Activated CD8-positive, alpha-beta memory T cell treated with anti-CD3 and anti-CD28 coated beads, Interleukin-2, amount 50 U/mL, for 48 hours (primary cell): ENCODE data around the gene C19orf25.

Experiments
- DNase-seq: peaks from one replicate; pipeline ENCODE4 v3.0.0-alpha.2; 2020

The C19orf25 gene

GRCh38 chr19:1474765-1475351 lies 4.2 kb downstream of the C19orf25 start:
- no peak for DNase-seq

DNA sequence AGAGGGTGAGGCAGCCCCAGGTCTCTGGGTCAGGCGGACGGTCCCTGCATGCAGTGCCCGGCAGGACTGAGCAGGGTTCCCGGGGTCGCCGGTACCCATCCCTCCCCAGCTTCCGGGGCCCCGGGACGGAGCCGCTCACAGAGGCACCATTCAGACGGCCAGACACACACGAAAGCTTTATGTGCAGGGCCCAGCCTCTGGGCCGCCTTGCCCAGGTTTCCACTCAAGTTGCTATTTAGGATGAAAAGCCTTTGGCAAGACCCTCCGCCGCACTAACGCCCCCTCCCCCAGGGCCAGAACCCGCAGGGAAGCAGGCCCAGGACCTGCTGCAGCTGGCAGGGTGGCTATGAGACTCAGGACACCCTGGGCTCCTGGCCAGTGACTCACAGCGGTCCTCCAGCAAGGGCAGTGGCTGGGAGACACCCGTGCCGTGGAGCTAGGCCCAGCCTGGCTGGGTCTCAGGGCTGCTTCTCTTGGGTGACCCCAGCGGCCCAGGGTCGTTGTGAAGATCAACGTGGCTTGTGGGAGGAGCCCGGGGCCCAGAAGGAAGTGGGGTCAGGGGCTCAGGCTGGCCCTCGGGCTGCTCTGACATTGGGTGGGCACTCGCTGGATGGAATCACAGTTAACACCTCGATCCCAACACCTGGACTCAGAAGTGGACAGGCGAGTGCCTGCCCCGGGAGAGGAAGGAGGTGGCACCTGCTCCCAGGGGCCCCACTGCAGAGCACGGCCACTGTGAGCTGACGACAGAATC lies 4.8 kb downstream of the C19orf25 start:
- no peak for DNase-seq

DNA sequence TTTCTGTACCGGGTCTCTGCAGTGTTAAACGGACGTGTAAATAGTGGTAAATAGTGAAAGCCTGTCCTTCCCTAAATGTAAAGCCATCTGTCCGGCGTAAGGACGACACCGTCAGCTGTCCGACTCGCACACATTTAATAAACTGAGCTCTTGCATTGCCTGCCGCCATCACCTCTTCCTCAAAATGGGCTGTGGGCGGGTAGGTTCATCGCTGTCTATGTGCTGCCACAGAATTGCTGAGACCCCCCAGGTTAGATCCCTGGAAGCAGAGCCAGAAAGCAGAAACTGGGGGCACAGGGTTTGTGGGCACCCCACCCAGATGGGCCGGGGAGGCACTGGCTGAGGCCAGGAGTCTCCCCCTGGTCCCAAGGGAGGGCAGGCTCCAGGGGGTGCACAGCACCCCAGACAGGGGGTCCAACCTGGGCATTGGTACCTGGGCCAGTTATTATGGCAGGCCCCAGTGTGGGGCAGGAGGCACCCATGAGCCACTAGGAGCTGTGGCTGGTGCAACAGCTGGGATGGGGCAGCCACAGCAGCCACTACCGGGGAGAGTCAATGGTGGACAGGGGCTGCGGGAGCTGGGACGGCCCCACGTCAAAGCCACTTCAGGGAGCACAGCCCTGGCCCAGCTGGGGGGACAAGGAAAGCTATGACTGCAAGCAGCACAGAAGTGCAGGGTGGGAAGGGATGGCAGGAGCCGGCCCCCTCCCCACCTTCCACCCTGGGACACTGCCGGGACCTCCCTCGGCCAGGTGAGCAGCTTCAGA lies 5.7 kb downstream of the C19orf25 start:
- no peak for DNase-seq

GRCh38 chr19:1472231-1473084 lies 6.6 kb downstream of the C19orf25 start:
- no peak for DNase-seq

DNA sequence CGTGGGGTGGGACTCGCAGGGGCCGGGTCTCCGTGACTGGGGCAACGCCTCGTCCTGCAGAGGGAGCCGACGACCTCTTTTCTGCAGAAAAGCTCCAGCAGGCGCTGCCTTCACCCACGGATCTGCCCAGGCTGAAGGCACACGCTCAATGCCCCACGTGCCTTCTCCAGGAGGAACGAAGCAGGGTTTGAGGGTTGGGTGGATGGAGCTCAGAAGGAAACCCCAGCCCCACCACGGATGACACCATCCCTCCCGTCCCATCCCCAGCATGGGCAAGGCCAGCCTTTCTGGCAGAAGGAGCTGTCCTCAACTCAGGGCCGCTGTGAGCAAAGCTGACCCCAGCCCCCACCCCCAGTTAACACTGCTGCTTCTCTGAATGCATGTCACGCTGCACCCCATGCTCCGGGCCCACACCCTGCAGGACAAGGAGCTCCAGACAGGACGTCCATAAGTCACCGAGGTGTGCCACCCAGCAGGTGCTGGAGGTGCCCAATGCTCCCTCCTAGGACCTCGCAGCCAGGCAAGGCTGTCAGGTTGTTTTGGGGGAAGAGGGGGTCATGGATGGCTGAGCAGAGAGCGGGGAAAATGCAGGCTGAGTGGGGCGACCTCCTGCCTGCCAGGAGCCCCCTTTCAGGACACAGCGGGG lies 7.4 kb downstream of the C19orf25 start:
- no peak for DNase-seq

DNA sequence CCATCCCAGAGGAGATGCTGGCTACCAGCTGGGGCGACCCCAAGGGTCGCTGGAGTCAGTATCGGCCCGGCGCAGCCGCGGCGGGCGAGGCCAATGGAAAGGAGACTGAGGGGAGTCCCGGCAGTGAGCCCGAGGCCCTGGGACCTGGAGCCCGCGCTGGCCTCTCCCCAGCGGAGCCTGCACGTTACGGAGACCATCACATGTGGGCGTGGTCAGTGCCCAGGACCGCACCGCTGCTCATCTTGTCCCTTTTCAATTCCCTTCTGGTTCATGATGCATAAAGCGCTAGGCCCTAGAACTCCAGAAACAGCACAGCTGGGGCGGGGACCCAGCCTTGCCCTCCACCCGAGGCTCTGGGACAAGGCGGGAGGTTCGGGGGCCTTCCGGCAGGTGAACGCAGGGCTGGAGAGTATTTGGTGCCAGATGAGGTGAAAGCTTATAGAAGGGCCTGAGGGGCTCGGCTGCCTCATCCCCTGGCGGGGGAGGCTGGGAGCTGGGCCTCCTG lies 8.0 kb downstream of the C19orf25 start:
- DNase-seq, result no peak

DNA sequence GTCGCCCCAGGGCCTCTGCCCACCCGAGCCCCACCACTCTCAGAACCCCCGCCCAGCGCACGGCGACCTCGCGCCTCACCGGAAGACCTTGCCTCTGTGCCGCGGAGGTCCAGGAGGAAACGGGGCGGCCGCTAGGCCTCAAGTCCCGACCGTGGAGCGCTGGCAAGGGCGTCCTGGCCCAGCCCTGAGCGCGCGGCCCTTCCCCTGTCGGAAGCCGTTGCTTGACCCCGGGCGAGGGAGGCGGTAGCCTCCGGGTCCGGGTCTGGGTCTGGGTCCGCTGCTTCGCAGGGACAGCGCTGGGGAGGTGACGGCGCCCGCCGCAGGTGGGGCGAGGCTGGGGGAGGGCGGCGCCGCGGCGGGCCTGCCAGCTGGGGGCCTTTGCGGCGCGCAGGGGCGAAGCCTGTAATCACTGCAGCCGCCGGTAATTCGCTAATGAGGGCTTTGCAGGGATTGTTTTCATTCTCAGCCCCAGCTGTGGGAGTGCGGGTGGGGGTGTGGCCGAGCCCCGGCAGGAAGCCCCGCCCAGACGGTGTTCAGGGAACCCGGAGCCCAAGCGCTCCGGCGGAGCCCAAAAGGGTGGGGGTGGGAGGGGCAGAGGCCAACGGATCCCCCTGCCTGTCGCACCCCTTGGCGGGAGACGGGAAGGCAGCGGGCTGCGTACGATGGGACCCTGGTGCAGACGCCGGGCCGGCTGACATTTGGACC lies 8.6 kb downstream of the C19orf25 start:
- peak; percentile 79 for DNase-seq

GRCh38 chr19:1470055-1470304 lies 9.0 kb downstream of the C19orf25 start:
- DNase-seq, result no peak

DNA sequence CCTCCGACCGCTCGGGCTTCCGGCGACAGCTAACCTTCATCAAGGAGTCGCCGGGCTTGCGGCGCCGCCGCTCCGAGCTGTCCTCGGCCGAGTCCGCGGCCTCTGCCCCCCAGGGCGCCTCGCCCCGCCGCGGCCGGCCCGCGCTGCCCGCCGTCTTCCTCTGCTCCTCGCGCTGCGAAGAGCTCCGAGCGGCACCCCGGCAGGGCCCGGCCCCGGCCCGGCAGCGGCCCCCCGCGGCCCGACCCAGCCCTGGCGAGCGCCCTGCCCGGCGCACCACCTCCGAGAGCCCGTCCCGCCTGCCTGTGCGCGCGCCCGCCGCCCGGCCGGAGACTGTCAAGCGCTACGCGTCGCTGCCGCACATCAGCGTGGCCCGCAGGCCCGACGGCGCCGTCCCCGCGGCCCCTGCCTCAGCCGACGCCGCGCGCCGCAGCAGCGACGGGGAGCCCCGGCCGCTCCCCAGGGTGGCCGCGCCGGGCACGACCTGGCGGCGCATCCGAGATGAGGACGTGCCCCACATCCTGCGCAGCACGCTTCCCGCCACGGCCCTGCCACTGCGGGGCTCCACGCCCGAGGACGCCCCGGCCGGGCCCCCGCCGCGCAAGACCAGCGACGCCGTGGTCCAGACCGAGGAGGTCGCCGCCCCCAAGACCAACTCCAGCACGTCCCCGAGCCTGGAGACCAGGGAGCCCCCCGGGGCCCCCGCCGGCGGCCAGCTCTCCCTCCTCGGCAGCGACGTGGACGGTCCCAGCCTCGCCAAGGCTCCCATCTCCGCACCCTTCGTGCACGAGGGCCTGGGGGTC lies 9.6 kb downstream of the C19orf25 start:
- no peak for DNase-seq

- peak; percentile 81 for DNase-seq
These were observed 10.2 kb downstream of the C19orf25 start for GRCh38 chr19:1468821-1469254.

DNA sequence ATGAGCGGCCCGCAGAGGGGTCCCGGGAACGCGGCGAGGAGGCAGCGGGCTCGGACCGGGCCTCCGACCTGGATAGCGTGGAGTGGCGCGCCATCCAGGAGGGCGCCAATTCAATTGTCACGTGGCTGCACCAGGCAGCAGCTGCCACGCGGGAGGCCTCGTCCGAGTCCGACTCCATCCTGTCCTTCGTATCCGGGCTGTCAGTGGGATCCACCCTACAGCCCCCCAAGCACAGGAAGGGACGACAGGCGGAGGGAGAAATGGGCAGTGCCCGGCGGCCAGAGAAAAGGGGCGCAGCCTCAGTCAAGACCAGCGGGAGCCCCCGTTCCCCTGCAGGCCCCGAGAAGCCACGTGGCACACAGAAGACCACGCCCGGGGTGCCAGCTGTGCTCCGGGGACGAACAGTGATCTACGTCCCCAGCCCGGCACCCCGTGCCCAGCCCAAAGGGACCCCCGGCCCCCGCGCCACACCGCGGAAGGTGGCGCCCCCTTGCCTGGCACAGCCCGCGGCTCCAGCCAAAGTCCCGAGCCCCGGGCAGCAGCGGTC lies 10.7 kb downstream of the C19orf25 start:
- DNase-seq, result peak; percentile 61

- peak; percentile 53 for DNase-seq
These were observed 11.3 kb downstream of the C19orf25 start for GRCh38 chr19:1467490-1468273.

DNA sequence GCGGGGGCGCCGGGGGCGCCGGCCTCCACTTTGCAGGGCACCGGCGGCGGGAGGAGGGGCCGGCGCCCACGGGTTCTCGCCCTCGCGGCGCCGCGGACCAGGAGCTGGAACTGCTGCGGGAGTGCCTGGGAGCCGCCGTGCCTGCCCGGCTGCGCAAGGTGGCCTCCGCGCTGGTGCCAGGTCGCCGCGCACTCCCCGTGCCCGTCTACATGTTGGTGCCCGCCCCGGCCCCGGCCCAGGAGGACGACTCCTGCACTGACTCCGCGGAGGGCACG lies 11.9 kb downstream of the C19orf25 start:
- DNase-seq, result peak; percentile 53

GRCh38 chr19:1466461-1467214 lies 12.4 kb downstream of the C19orf25 start:
- no peak for DNase-seq

GRCh38 chr19:1466018-1466460 lies 13.0 kb downstream of the C19orf25 start:
- DNase-seq, result no peak

DNA sequence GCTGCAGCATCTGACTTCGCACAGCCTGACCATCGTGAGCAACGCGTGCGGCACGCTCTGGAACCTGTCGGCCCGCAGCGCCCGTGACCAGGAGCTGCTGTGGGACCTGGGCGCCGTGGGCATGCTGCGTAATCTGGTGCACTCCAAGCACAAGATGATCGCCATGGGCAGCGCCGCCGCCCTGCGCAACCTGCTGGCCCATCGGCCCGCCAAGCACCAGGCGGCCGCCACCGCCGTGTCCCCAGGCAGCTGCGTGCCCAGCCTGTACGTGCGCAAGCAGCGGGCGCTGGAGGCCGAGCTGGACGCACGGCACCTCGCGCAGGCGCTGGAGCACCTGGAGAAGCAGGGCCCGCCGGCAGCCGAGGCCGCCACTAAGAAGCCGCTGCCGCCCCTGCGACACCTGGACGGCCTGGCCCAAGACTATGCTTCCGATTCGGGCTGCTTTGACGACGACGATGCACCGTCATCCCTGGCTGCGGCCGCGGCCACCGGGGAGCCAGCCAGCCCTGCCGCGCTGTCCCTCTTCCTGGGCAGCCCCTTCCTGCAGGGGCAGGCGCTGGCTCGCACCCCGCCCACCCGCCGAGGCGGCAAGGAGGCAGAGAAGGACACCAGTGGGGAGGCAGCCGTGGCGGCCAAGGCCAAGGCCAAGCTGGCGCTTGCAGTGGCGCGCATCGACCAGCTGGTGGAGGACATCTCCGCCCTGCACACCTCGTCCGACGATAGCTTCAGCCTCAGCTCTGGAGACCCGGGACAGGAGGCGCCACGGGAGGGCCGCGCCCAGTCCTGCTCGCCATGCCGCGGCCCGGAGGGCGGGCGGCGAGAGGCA lies 13.6 kb downstream of the C19orf25 start:
- DNase-seq, result peak; percentile 71

GRCh38 chr19:1461862-1462261 lies 17.2 kb downstream of the C19orf25 start:
- DNase-seq, result no peak
